ENCODE results near the gene UBE3A.

Gene UBE3A

DNA sequence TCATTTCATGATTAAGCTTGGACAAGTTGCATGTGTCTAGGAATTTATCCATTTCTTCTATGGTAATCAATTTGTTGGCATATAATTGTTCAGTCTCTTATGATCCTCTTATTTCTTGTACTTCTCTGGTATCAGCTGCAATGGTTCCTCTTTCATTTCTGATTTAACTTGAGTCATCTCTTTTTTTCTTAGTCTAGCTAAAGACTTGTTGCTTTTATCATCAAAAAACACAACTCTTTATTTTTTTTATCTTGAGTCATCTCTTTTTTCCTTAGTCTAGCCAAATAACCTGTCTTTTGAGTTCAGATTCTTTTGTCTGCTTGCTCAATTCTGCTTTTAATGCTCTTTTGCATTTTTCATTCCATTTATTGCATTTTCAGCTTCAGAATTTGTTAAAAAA is 37.3 kb downstream of the UBE3A start:
- TF ChIP-seq, protein P1, sequence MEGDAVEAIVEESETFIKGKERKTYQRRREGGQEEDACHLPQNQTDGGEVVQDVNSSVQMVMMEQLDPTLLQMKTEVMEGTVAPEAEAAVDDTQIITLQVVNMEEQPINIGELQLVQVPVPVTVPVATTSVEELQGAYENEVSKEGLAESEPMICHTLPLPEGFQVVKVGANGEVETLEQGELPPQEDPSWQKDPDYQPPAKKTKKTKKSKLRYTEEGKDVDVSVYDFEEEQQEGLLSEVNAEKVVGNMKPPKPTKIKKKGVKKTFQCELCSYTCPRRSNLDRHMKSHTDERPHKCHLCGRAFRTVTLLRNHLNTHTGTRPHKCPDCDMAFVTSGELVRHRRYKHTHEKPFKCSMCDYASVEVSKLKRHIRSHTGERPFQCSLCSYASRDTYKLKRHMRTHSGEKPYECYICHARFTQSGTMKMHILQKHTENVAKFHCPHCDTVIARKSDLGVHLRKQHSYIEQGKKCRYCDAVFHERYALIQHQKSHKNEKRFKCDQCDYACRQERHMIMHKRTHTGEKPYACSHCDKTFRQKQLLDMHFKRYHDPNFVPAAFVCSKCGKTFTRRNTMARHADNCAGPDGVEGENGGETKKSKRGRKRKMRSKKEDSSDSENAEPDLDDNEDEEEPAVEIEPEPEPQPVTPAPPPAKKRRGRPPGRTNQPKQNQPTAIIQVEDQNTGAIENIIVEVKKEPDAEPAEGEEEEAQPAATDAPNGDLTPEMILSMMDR (IDR thresholded peaks at IDR 0.05), result no peak
- Mint-ChIP-seq H3K36me3 (ENCODE audit: low read depth) (peaks cover 95% of the 10 kb centered on the region), H3K4me1 (peaks cover 12% of the 10 kb centered on the region), H3K9me3 (peaks cover 29% of the 10 kb centered on the region), H3K4me3 (no peak overlapping the region), H3K27ac (peak overlapping the region; percentile 11), H3K27me3 (ENCODE audit: low read depth, poor library complexity) (peaks cover 1% of the 10 kb centered on the region)
- DNase-seq, result no peak

DNA sequence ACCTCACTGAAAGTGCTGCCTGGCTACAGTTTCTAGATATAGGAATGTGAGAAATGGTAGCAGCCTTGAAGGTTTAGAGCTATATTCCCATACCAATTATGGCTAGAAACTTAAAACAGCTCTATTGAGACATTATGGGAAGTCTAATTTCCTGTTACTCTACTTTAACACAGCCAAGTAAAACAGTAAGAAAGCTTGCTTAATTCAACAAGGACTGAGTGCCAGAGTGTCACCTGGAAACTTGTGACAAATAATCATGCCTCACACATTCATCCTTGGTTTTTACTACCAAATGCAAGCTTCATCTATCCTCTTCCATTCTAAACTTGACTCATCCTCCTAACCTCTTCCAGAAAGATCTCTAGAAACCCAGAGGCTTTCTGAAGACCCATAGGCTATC is 41.7 kb downstream of the UBE3A start:
- Mint-ChIP-seq H3K27ac (peak overlapping the region; percentile 2), H3K36me3 (ENCODE audit: low read depth) (peaks cover 61% of the 10 kb centered on the region), H3K4me1 (peaks cover 12% of the 10 kb centered on the region), H3K27me3 (ENCODE audit: low read depth, poor library complexity) (no peaks in the 10 kb centered on the region), H3K9me3 (peaks cover 20% of the 10 kb centered on the region), H3K4me3 (no peak overlapping the region)
- DNase-seq, result no peak
- TF ChIP-seq, protein P1 (IDR thresholded peaks at IDR 0.05), result no peak

DNA sequence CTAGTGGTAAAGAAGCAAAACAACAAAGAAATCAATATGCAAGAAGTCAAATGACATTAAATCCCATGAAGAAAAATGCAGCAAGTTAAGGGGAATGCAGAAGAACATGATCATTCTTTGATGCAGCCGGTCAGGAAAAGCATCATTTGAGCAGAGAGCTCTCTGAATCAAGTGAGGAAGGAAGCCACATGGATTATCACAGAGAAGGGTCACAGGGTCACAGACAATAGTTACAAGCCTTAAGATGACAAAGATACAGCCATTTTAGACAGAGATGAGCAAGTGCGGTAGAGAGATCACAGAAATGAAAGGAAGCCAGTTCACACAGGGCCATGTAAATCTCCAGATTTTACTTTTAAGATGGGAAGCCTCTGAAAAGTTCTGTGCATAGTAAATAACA is 43.9 kb downstream of the UBE3A start:
- TF ChIP-seq, protein P1 (IDR thresholded peaks at IDR 0.05), result no peak
- Mint-ChIP-seq H3K9me3 (peaks cover 14% of the 10 kb centered on the region), H3K36me3 (ENCODE audit: low read depth) (peaks cover 39% of the 10 kb centered on the region)

DNA sequence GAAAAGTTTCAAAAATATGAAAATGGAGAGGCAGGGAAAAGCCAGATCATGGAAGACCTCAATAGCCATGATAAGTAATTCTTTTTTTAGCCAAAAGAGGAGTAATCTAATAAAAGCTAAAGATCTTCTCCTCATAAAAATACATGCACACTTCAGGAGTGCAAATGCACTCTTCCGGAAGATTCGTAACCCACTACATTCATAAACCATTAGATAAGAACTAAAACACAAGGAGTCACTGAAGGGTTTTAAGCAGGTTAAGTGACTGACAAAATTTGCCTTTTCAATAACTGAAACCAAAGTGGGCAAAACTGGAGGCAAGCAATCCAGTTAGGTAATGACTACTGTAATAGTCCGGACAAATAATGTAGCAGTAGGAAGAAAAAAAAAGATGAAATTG is 46.0 kb downstream of the UBE3A start:
- H3K36me3 Mint-ChIP-seq (ENCODE audit: low read depth), result peaks cover 18% of the 10 kb centered on the region
- H3K27ac Mint-ChIP-seq, result no peak overlapping the region

More for the DNA sequence above, 43.9 kb downstream of the UBE3A start:
- Mint-ChIP-seq H3K27me3 (ENCODE audit: low read depth, poor library complexity) (no peaks in the 10 kb centered on the region), H3K4me3 (no peak overlapping the region), H3K4me1 (peaks cover 12% of the 10 kb centered on the region), H3K27ac (no peak overlapping the region)
- no peak for DNase-seq

DNA sequence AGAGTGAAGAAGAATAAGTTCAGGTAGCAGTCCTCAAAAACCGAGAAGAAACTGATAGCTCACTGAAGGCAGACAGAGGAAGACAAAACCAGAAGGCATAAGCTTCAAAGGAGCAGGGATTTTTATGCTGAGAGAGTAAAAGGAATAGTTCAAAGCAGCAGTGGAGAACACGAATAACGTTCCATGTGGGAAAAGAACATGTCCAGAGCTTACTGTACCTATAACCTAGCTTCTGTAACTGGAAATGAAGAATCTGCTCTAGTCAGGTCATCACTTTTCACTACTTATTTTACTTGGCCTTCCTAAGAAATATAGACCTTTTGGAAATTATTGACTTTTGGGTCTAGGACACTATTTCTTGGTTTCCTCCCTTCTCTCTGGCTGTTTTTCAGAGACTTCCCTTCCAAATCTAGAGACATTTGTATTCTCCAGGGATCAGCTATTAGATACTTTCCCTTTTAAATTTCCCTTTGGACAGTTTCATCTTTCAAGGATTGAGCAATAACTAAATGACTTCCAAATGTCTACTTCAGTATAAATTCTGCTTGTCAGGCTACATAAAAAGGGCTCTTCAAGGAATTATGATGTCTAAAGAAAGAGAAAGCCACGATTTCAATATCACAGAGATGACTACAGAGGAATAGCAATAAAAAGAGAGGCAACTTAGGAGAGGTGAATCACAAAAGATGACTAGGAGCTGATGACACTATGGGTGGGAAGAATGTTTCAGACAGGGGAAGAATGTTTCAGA is 46.7 kb downstream of the UBE3A start:
- Mint-ChIP-seq H3K36me3 (ENCODE audit: low read depth) (peaks cover 12% of the 10 kb centered on the region), H3K4me1 (no peaks in the 10 kb centered on the region), H3K9me3 (peaks cover 34% of the 10 kb centered on the region), H3K27me3 (ENCODE audit: low read depth, poor library complexity) (no peaks in the 10 kb centered on the region), H3K27ac (no peak overlapping the region), H3K4me3 (no peak overlapping the region)
- no peak for DNase-seq
- TF ChIP-seq, protein P1 (IDR thresholded peaks at IDR 0.05), result no peak

More for the DNA sequence above, 46.0 kb downstream of the UBE3A start:
- TF ChIP-seq, protein P1 (IDR thresholded peaks at IDR 0.05), result no peak
- no peak overlapping the region for H3K4me3 Mint-ChIP-seq
- H3K4me1 Mint-ChIP-seq, result peaks cover 6% of the 10 kb centered on the region
- H3K9me3 Mint-ChIP-seq, result peaks cover 27% of the 10 kb centered on the region
- H3K27me3 Mint-ChIP-seq (ENCODE audit: low read depth, poor library complexity), result no peaks in the 10 kb centered on the region
- DNase-seq, result no peak

DNA sequence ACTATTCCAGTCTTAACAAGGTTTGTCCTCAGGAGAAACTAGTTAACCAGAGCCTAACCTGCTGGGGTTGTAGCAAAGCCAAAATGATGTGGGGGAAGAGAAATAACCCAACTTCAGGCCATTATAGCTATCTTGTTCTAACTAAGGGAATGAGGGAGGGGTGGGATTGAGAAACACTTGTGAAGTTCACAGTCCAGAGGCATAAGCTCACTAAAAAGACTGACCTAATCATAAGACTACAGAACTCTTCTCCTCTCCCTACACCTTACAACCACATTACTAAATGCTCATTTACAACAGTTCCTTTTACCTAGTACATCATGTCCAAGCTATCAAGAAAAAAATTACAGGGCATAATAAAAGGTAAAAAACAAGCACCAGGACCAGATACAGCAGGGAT is 52.8 kb downstream of the UBE3A start:
- peaks cover 89% of the 10 kb centered on the region for H3K9me3 Mint-ChIP-seq

More for the DNA sequence above, 52.8 kb downstream of the UBE3A start:
- no peak overlapping the region for H3K27ac Mint-ChIP-seq
- no peaks in the 10 kb centered on the region for H3K4me1 Mint-ChIP-seq
- H3K4me3 Mint-ChIP-seq, result no peak overlapping the region
- no peak for DNase-seq
- TF ChIP-seq, protein P1 (IDR thresholded peaks at IDR 0.05), result no peak
- H3K27me3 Mint-ChIP-seq (ENCODE audit: low read depth, poor library complexity), result no peaks in the 10 kb centered on the region
- peaks cover 11% of the 10 kb centered on the region for H3K36me3 Mint-ChIP-seq (ENCODE audit: low read depth)

Data from nephron progenitor cell (in vitro differentiated cells).